Natural killer cell (primary cell): ENCODE results near the gene KLHL4. TPM values are rescaled to one million over a fixed set of nuclear protein-coding genes. Genes with fewer than 3 reads are reported as not detected.

Experiments
- ATAC-seq, 3 donors: fragments of 150-1000 bp in 2 of 3; fragments of 200-7000 bp in 1 of 3; cut with Tn5 transposase; 1 replicate in 1 of 3; 2 replicates in 2 of 3; pipeline ENCODE4 v1.10.0; 2021; ENCODE audit warnings: mild to moderate bottlenecking in 2 of 3, moderate library complexity in 2 of 3
- DNase-seq, 2 donors: peaks; one replicate each; pipeline versions ENCODE4 v3.0.0 to v3.0.0-alpha.2; 2013 to 2021; ENCODE audit warnings: mixed read lengths in 1 of 2
- H3K27ac ChIP-seq: one replicate; pipeline ENCODE4 v1.5.1; 2013; ENCODE audit warnings: mild to moderate bottlenecking, low read length
- H3K27me3 ChIP-seq: one replicate; pipeline ENCODE4 v1.6.1; 2013; ENCODE audit warnings: low read length; ENCODE audit not compliant: control insufficient read depth, insufficient read depth
- H3K36me3 ChIP-seq: one replicate; pipeline ENCODE4 v1.6.1; 2013; ENCODE audit warnings: low read length; ENCODE audit not compliant: control insufficient read depth, insufficient read depth
- H3K4me1 ChIP-seq: one replicate; pipeline ENCODE4 v1.6.1; 2013; ENCODE audit warnings: low read length; ENCODE audit not compliant: control insufficient read depth, insufficient read depth
- H3K4me3 ChIP-seq: one replicate; pipeline ENCODE4 v1.5.1; 2013; ENCODE audit warnings: low read length
- H3K9me3 ChIP-seq: one replicate; pipeline ENCODE4 v1.6.1; 2013; ENCODE audit warnings: low read length; ENCODE audit not compliant: control insufficient read depth, insufficient read depth
- H3K27ac Mint-ChIP-seq, 2 donors: one replicate each; pipeline ENCODE4 v1.8.0; 2022; ENCODE audit warnings: mild to moderate bottlenecking in 2 of 2, mixed read lengths in 2 of 2, moderate library complexity in 1 of 2
- H3K27me3 Mint-ChIP-seq, 2 donors: one replicate each; pipeline ENCODE4 v1.8.0; 2022; ENCODE audit warnings: low read depth in 2 of 2, mixed read lengths in 2 of 2
- H3K36me3 Mint-ChIP-seq: one replicate; pipeline ENCODE4 v1.8.0; 2022; ENCODE audit warnings: mixed read lengths
- H3K4me1 Mint-ChIP-seq, 2 donors: one replicate each; pipeline ENCODE4 v1.8.0; 2022; ENCODE audit warnings: mixed read lengths in 2 of 2
- H3K4me3 Mint-ChIP-seq: one replicate; pipeline ENCODE4 v1.8.0; 2022; ENCODE audit warnings: mild to moderate bottlenecking, moderate library complexity, mixed read lengths
- H3K9me3 Mint-ChIP-seq, 2 donors: one replicate each; pipeline ENCODE4 v1.8.0; 2022; ENCODE audit warnings: mixed read lengths in 2 of 2
- WGBS: methylation state at CpG from one replicate; pipeline ENCODE4 v1.1.7; 2013; ENCODE audit warnings: missing lambda C conversion rate; ENCODE audit not compliant: insufficient coverage; 5-methylcytosine and 5-hydroxymethylcytosine counted together
- intact Hi-C: fragments of 100-400 bp; cut with micrococcal nuclease; formaldehyde crosslinking; loops from one replicate; pipeline ENCODE4 v1.14.2; 2022
- total RNA-seq, 4 donors: library from RNA; stranded (reverse); fragments of 120-200 nt in 1 of 4; gene quantifications; one replicate each; pipeline versions ENCODE4 v1.2.3 to v1.2.4, GENCODE V29; 2013 to 2022
- TF ChIP-seq, protein P1 (sequence below): fragments of 200-600 bp; IDR thresholded peaks from one replicate; pipeline ENCODE4 v1.8.0; 2022; ENCODE audit warnings: antibody characterized with exemption

KLHL4 gene
- total RNA-seq, 3 donors from 2014 or later (not counting 1 experiment from before 2014, with no cell fraction given), result not detected

DNA sequence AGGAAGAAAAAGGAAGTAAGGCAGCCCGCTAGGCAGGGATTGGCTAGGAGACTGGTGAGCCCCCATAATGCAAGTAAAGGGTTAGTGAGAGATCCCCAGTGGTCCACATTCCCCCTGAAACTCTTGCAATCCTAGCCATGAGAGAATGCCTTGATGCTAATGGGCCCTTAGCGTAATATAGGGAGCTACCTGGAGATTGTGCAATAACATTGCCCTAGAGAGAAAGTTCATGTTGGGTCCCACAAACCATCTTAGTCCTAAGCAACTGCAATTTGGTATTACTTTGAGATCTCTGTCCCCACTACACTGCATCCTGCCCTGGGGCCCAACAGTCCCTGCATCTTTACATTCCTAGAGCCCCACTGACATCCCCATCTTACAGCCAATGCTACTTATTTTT, 188.5 kb downstream of the KLHL4 start:
- WGBS, result 90% methylated on average over 2 of the region's 2 CpGs
- no peak for ATAC-seq

DNA sequence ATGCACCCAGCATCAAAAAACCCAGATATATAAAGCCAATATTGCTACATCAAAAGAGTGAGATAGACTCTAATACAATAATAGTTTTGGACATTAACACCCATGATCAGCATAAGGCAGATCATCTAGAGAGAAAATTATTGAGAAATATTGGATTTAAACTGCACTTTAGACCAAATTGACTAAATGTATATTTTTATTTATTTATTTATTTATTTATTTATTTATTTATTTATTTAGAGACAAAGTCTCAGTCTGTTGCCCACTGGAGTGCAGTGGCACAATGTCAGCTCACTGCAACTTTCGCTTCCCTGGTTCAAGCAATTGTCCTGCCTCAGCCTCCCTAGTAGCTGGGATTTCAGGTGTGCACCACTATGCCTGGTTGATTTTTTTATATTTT, 193.0 kb downstream of the KLHL4 start:
- Histone ChIP-seq H3K4me1 (no peaks in the 10 kb centered on the region), H3K27ac (no peak overlapping the region), H3K36me3 (no peaks in the 10 kb centered on the region), H3K4me3 (no peak overlapping the region), H3K27me3 (no peaks in the 10 kb centered on the region), H3K9me3 (peaks cover 7% of the 10 kb centered on the region)
- Mint-ChIP-seq H3K4me3 (no peak overlapping the region), H3K27ac (no peak overlapping the region), H3K9me3 (peaks cover 6 to 13% of the 10 kb centered on the region in 2 donors), H3K27me3 (no peaks in the 10 kb centered on the region), H3K36me3 (no peaks in the 10 kb centered on the region), H3K4me1 (no peaks in the 10 kb centered on the region)
- intact Hi-C loops, result no loop called here
- TF ChIP-seq, protein P1, sequence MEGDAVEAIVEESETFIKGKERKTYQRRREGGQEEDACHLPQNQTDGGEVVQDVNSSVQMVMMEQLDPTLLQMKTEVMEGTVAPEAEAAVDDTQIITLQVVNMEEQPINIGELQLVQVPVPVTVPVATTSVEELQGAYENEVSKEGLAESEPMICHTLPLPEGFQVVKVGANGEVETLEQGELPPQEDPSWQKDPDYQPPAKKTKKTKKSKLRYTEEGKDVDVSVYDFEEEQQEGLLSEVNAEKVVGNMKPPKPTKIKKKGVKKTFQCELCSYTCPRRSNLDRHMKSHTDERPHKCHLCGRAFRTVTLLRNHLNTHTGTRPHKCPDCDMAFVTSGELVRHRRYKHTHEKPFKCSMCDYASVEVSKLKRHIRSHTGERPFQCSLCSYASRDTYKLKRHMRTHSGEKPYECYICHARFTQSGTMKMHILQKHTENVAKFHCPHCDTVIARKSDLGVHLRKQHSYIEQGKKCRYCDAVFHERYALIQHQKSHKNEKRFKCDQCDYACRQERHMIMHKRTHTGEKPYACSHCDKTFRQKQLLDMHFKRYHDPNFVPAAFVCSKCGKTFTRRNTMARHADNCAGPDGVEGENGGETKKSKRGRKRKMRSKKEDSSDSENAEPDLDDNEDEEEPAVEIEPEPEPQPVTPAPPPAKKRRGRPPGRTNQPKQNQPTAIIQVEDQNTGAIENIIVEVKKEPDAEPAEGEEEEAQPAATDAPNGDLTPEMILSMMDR, result no peak
- ATAC-seq (no peak), DNase-seq (no peak)
- 86% methylated on average over 1 of the region's 1 CpG for WGBS

More for the DNA sequence above, 188.5 kb downstream of the KLHL4 start:
- Histone ChIP-seq H3K36me3 (no peaks in the 10 kb centered on the region), H3K27me3 (no peaks in the 10 kb centered on the region), H3K4me1 (no peaks in the 10 kb centered on the region), H3K27ac (no peak overlapping the region), H3K4me3 (no peak overlapping the region), H3K9me3 (peaks cover 7% of the 10 kb centered on the region)
- intact Hi-C loops, result no loop called here
- Mint-ChIP-seq H3K4me3 (no peak overlapping the region), H3K27me3 (no peaks in the 10 kb centered on the region), H3K27ac (no peak overlapping the region), H3K9me3 (peaks cover 8 to 17% of the 10 kb centered on the region in 2 donors), H3K4me1 (no peaks in the 10 kb centered on the region), H3K36me3 (no peaks in the 10 kb centered on the region)
- TF ChIP-seq, protein P1, result no peak
- DNase-seq, result no peak
